ENCODE results near the gene C1orf159.

The C1orf159 gene

GRCh38 chr1:1161683-1162079, 45.8 kb upstream of the C1orf159 start:
- no peak for TF ChIP-seq CTCF (IDR thresholded peaks at IDR 0.05; ENCODE audit: low read length, missing control alignments)
- DNase-seq (ENCODE audit: low read depth) = no peak
- H3K4me3 ChIP-seq (replicated peaks; ENCODE audit: low read depth, low read length) = no peak overlapping the region

GRCh38 chr1:1161078-1161682, 45.3 kb upstream of the C1orf159 start:
- TF ChIP-seq CTCF (IDR thresholded peaks at IDR 0.05; ENCODE audit: low read length, missing control alignments) = no peak
- no peak overlapping the region for H3K4me3 ChIP-seq (replicated peaks; ENCODE audit: low read depth, low read length)

GRCh38 chr1:1160281-1160930, 44.5 kb upstream of the C1orf159 start:
- H3K4me3 ChIP-seq (replicated peaks; ENCODE audit: low read depth, low read length) = no peak overlapping the region
- no peak for TF ChIP-seq CTCF (IDR thresholded peaks at IDR 0.05; ENCODE audit: low read length, missing control alignments)
- DNase-seq (ENCODE audit: low read depth) = no peak

More at GRCh38 chr1:1161078-1161682, 45.3 kb upstream of the C1orf159 start:
- DNase-seq (ENCODE audit: low read depth) = no peak

- peak overlapping the region; percentile 55 for H3K4me3 ChIP-seq (replicated peaks; ENCODE audit: low read depth, low read length)
- TF ChIP-seq CTCF (IDR thresholded peaks at IDR 0.05; ENCODE audit: low read length, missing control alignments) = no peak
- DNase-seq (ENCODE audit: low read depth) = peak; percentile 9
Observed at GRCh38 chr1:1157914-1158710, 42.2 kb upstream of the C1orf159 start.

GRCh38 chr1:1157426-1157913, 41.6 kb upstream of the C1orf159 start:
- DNase-seq (ENCODE audit: low read depth) = peak; percentile 90
- no peak for TF ChIP-seq CTCF (IDR thresholded peaks at IDR 0.05; ENCODE audit: low read length, missing control alignments)

GRCh38 chr1:1157033-1157365, 41.1 kb upstream of the C1orf159 start:
- no peak overlapping the region for H3K4me3 ChIP-seq (replicated peaks; ENCODE audit: low read depth, low read length)
- DNase-seq (ENCODE audit: low read depth) = no peak
- no peak for TF ChIP-seq CTCF (IDR thresholded peaks at IDR 0.05; ENCODE audit: low read length, missing control alignments)

More at GRCh38 chr1:1157426-1157913, 41.6 kb upstream of the C1orf159 start:
- H3K4me3 ChIP-seq (replicated peaks; ENCODE audit: low read depth, low read length) = peak overlapping the region; percentile 55

Measured in fibroblast of pulmonary artery (primary cell).